ENCODE data around the gene CCDC92B.

Gene CCDC92B

DNA sequence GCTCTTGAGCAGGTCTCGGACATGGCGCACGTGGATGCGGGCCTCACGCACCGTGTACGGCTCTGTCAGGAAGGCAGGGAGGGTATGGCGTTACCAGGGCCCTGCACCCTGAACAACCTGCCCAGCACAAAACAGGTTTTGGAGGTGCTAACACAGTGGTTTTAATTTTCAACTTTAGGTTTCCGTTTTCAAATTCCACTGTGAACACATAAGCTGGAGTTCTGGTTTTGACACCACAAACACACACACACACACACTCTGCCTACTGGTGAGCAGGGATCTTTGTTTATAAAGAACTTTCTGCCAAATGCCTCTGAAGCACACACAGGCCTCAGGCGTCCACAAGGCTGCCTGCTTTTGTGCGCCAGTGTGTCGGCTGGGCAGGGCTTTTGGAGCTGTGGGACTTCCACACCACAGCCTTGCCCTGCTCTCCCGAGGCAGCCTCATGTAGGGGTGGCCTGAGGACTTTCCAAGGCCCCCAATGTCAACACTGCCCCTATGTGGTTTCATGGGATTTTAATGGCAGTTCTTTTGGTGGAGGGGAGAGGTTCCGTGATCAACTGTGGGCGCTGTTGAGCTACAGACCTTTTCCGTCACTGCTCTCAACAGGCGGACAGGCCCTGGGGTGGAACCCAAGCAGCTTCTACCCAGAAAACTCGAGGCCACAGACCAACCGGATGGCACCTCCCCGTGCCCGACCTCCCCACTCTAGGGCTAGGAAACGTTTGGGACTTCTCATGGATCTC lies 47.3 kb downstream of the CCDC92B start:
- peak; percentile 62 for DNase-seq

- peak; percentile 61 for DNase-seq
Measured at GRCh38 chr17:2701161-2701995, 48.1 kb downstream of the CCDC92B start.

- DNase-seq, result no peak
Measured at GRCh38 chr17:2700491-2701141, 48.8 kb downstream of the CCDC92B start.

- peak; percentile 61 for DNase-seq
Measured at GRCh38 chr17:2700030-2700490, 49.4 kb downstream of the CCDC92B start.

DNA sequence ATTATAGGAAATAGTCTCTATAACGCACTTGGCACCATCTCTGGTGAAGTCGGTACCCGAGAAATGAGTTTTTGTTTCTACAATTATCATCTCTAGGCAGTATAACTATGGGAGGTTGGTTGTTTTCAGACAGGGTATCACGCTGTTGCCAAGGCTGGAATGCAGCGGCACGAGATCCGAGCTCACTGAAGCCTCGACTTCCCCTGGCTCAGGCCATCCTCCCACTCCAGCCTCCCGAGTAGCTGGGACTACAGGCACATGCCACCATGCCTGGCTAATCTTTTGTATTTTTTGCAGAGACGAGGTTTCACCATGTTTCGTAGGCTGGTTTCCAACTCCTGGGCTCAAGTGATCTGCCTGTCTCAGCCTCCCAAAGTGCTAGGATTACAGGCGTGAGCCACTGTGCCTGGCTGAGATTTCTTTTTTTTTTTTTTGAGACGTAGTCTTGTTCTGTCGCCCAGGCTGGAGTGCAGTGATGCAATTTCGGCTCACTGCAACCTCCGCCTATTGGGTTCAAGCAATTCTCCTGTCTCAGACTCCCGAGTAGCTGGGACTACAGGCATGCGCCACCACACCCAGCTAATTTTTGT lies 50.1 kb downstream of the CCDC92B start:
- peak; percentile 21 for DNase-seq

DNA sequence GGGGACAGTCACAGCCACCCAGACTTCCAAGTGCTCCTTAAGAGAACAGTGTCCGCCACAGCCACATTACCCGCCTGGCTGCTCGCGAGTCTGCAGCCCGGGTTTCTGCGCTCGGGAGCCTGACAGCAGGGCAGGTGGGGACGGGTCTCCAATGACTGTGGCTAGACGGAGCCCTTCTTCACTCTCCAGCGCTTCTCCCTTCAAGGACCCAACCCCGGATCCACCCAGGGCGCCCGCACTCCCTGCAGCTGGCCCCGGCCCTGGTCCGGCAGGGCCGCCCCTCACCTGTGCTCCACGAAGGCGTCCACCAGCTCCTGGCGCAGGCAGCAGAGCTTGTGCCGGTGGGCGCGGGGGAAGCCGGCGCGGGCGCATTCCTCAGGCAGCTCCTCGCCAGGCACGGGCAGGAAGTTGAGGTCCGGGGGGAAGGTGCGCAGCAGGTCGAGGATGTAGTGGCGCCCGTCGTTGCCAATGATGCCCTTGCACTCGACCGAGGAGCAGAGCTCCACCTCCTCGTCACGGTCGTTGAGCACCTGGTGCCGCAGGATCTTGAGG lies 51.8 kb downstream of the CCDC92B start:
- no peak for DNase-seq

DNA sequence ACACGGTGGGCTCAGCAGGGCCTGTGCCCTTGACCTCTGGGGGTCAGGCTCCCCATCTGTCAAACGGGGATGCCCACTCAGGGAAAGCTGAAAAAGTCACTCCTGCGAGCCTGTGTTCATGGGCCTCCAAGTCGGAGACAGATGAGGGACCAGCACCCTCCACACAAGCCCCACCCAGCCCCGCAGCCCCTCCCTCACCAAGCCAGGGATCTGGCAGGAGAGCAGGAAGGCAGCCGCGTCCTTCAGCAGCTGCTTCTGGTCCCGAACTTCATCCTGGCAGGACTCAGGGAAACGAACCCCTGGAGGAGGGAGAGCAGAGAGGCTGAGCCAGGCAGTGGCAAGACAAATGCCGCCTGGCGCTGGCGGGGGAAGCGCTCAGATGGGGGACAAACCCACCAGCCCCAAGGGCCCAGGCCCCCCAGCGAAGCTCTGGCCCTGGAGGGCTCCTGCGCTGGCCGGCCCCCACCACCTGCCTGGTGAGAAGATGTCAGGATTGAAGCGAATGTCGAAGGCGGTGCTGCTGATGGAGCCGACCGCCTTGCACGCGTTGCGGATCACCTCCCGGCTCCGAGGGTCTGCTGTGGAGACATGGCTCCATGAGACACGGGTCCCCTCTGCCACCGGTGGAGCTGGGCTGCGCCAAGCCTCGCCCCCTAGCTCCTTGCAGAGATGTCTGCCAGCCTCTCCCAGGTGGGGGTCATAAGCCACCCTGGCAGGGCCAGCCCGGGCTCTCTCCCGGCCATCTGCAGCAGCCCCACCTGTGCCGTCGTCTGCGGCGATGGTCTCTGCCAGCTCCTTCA lies 53.3 kb downstream of the CCDC92B start:
- peak; percentile 59 for DNase-seq

- peak; percentile 58 for DNase-seq
Measured at GRCh38 chr17:2695243-2695960, 54.0 kb downstream of the CCDC92B start.

GRCh38 chr17:2694381-2695242 lies 54.8 kb downstream of the CCDC92B start:
- peak; percentile 57 for DNase-seq

- peak; percentile 61 for DNase-seq
Measured at GRCh38 chr17:2693561-2694380, 55.7 kb downstream of the CCDC92B start.

DNA sequence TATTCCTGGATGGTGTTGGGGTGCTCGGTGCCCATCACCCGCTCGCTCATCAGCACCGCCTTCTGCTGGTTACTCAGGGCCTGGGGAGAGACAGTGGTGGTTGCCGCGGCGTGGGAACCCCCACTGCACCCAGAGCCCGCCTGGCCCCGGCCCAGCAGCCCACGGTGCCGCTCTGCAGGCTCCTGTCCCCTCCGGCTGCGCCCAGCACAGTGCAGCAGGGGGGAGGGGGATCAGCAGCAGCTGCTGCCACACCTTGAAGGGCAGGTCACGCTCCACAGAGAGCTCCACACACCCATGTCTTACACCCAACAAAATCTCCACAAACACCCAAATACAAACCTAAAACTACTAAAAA lies 56.7 kb downstream of the CCDC92B start:
- DNase-seq, result no peak

- peak; percentile 57 for DNase-seq
Measured at GRCh38 chr17:2691965-2692780, 57.3 kb downstream of the CCDC92B start.

DNA sequence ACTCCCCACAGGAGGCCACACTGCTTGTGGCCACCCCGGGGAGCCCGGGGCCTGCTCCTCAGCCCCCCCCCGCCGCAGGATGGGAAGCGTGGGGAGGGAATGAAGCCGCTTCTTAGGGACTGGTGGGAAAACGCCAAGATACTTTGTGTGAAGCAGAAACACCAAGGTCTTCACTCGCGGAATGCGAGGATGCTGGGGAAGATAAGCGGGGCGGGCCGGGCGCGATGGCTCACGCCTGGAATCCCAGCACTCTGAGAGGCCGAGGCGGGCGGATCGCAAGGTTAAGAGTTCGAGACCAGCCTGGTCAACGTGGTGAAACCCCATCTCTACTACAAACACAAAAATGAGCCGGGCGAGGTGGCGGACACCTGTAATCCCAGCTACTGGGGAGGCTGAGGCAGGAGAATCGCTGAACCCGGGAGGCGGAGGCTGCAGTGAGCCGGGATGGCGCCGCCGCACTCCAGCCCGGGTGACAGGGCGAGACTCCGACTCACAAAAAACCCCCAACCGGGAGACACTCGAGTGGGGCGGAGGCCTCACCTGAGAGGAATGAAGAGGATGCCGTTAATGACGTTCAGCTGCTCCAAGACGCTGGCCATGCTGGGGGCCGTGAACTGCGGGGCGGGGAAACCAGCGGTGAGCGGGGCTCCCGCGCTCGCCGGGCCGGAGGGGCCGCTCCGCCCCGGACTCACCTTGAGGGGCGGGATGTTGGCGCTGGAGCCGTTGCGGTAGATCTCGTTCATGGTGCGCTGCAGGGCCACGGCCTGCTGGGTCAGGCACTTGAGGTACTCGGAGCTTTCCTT lies 58.2 kb downstream of the CCDC92B start:
- no peak for DNase-seq

DNA sequence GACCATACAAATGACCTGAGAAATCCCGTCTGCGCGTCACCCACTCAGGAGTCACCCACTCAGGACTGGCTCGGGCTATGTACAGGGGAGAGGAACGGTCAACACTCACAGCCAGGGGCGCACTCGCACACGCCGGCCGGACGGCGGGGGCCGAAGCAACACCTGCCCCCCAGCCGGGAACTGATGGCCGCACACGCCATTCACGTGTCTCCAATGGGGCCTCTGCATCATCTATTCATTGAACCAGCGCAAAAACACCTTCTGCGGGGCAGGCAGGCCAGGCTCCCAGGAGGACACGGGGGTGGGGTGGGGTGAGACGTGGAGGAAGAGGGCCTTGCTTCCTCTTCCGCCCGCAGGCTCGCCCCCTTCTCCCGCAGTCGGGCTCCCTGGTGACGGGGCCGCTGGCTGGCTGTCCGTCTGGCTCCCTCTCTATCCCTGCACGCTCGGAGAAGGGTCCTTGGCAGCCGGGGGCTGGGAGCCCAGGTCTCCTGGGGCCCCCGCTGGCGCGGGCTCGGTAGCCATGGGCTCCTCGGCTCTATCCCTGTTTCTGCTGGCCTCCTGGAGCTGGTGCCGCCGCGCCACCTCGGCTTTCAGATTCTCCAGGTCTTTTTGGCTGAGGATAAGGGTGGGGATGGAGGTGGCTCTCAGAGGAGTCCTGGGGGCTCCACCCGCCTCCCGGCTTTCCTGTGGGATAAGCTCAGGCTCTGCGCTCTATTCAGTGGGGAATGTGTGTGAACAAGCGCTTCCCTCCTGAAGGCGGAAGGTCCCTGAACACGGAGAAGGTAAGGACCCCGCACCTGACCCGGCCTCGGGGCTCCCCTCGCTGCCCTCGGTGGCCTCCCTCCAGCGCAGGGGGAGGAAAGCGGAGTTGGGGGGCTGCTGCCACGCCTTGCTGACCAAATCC lies 59.0 kb downstream of the CCDC92B start:
- no peak for DNase-seq

- no peak for DNase-seq
Measured at GRCh38 chr17:2689411-2690164, 59.9 kb downstream of the CCDC92B start.
